ENCODE data around the gene MAGT1.
"Not testable (repeated sequence)": the region's sequence is repeated elsewhere in the genome, so short reads cannot be mapped to it uniquely, and the experiment has no call there.

Gene MAGT1

DNA sequence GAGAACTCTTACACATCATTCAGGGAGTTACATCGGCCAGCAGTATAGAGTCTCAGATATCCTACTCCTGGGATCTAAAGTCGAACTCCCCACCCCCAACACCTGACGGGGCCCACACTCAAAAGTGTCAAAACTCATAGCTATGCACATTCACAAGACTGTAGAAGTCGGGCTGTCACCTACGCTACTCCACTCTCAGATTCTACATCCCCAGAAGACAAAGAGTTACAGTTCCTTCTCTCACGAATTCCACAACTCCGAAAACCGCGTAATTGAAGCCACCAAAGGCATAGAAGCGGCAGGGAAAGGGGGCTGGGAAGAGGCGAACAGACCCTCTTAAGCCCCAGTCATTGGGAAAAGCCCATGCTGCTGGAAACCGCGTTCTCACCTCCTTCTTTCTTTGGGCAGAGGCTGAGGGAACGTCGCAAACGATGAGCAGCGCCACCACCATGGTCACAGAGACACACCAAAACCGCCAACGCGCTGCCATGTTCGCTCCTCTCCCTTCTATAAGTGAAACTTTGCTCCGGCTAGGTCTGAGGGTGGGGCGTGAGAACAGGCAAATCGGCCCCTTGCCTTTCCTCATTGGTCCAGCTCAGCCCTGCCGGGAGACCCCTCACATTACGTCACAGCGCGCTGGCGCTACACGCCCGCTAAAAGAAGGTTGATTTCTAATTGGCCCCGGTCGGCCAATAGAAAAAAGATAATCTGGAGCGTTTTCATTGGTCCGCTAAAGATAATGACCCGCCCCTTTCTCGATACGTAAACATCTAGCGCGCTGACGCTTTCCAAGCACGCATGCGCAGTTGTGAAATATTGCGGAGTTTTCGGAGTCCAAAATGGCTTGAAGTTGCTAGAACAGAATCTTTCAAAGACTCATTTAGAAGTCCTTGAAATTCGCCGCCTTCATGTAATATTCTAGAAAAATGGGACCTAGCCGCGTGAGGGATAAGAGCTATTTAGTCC, at the start of gene MAGT1:
TSS of gene MAGT1 (minus strand) at position 515 of the 966 bp plus-strand sequence. CDS start at position 490, 25 bp downstream.
- CTCF ChIA-PET, result no interaction called here
- peak; percentile 81 for DNase-seq (ENCODE audit: low read depth, low spot score)
- POLR2A ChIA-PET, result interaction anchor here (0.6 to 1.0 kb wide), 2 partner anchors 12 to 304 kb away, joined by 3 read pairs; no protein-coding TSS in a partner anchor
- TF ChIP-seq, protein P1, sequence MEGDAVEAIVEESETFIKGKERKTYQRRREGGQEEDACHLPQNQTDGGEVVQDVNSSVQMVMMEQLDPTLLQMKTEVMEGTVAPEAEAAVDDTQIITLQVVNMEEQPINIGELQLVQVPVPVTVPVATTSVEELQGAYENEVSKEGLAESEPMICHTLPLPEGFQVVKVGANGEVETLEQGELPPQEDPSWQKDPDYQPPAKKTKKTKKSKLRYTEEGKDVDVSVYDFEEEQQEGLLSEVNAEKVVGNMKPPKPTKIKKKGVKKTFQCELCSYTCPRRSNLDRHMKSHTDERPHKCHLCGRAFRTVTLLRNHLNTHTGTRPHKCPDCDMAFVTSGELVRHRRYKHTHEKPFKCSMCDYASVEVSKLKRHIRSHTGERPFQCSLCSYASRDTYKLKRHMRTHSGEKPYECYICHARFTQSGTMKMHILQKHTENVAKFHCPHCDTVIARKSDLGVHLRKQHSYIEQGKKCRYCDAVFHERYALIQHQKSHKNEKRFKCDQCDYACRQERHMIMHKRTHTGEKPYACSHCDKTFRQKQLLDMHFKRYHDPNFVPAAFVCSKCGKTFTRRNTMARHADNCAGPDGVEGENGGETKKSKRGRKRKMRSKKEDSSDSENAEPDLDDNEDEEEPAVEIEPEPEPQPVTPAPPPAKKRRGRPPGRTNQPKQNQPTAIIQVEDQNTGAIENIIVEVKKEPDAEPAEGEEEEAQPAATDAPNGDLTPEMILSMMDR (IDR thresholded peaks at IDR 0.05; ENCODE audit: insufficient read depth, low read length, missing control alignments), result no peak
- peak within 1 kb of the TSS; percentile 81 for H3K4me3 ChIP-seq (ENCODE audit: low read depth, low read length)

GRCh38 chrX:77945031-77945430, 49.8 kb upstream of the MAGT1 start:
- H3K4me3 ChIP-seq (ENCODE audit: low read depth, low read length); POLR2A ChIA-PET; CTCF ChIA-PET; DNase-seq (ENCODE audit: low read depth, low spot score): not testable (repeated sequence)

DNA sequence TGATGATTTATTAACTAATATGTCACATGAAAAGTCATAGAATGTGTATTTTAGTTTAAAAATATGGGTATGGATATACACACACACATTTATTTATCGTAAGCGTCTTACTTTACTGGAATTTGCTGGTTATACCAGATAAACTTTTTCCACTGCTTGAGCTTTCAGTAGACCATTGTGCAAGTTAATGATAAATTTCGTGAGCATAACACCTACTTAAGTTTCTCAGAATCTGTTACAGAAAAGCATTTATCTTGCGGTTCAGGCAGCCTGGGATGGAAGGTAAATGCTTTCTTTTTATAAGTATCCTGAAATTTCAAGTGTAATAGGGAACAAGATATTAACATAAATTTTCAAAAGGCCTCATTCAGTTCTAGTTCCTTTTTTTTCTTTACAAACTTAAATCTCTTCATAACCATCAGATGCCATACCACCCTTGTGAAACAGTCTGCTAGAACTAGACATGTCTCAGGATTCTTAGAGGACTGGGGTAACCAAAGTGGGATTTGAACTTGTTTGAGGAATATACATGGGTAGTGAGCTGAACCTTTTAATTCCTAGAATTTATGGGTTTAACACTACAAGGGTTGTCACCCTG, 42.9 kb upstream of the MAGT1 start:
- H3K4me3 ChIP-seq (ENCODE audit: low read depth, low read length), result no peak overlapping the region
- ChIA-PET CTCF (no interaction called here), POLR2A (no interaction called here)
- TF ChIP-seq, protein P1 (IDR thresholded peaks at IDR 0.05; ENCODE audit: insufficient read depth, low read length, missing control alignments), result no peak
- no peak for DNase-seq (ENCODE audit: low read depth, low spot score)

DNA sequence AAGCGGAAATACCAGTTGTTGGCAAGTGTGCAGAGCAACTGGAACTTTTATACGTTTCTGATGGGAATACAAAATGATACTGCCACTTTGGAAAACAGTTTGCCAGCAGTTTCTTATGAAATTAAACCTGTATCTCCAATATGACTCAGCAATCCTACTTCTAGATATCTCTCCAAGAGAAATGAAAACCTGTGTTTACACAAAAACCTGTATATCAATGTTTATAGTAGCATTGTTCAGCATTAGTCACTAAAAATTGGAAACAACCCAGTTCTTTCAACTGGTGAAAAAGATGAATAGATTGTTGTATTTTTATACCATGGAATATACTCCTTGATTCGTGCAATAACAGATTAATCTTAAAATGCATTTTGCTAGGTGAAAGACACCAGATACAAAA, 42.1 kb upstream of the MAGT1 start:
- TF ChIP-seq, protein P1 (IDR thresholded peaks at IDR 0.05; ENCODE audit: insufficient read depth, low read length, missing control alignments), result no peak
- DNase-seq (ENCODE audit: low read depth, low spot score), result no peak
- POLR2A ChIA-PET, result no interaction called here
- H3K4me3 ChIP-seq (ENCODE audit: low read depth, low read length), result no peak overlapping the region
- CTCF ChIA-PET, result no interaction called here

GRCh38 chrX:77936299-77936698, 41.1 kb upstream of the MAGT1 start:
- TF ChIP-seq, protein P1 (IDR thresholded peaks at IDR 0.05; ENCODE audit: insufficient read depth, low read length, missing control alignments), result no peak
- ChIA-PET POLR2A (no interaction called here), CTCF (no interaction called here)
- DNase-seq (ENCODE audit: low read depth, low spot score), result no peak
- no peak overlapping the region for H3K4me3 ChIP-seq (ENCODE audit: low read depth, low read length)

DNA sequence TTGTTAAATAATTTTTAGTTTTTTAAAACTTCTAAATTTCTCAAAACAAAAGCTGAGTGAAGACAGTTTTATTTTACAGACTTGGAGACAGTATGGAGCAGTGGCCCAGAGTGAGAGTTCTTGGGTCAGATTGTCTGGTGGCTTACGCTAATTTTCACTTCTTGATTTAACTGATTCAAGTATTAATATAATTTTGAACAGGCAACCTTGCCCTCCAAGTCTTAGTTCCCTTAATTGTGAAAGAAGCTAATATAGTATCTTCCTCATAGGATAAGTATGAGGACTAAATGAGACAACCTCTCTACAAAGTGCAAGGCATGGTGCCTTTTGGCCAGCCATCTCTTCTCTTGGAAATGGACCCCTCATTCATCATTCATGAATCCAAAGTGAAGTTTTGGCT, 40.7 kb upstream of the MAGT1 start:
- ChIA-PET POLR2A (no interaction called here), CTCF (no interaction called here)
- no peak overlapping the region for H3K4me3 ChIP-seq (ENCODE audit: low read depth, low read length)
- no peak for DNase-seq (ENCODE audit: low read depth, low spot score)
- TF ChIP-seq, protein P1 (IDR thresholded peaks at IDR 0.05; ENCODE audit: insufficient read depth, low read length, missing control alignments), result no peak

Data from AG04449 (cell line).